Stimulated activated memory B cell treated with anti-CD40 and anti-IgM and Interleukin-4, amounts not matched to agents 10 μg/mL and 1 μg/mL and 100 μg/mL, for 72 hours (primary cell): ENCODE data around the gene ZNF618.

ENCODE experiments used
- ATAC-seq: fragments of 150-1000 bp; cut with Tn5 transposase; 2 replicates; pipeline ENCODE4 v1.10.0; 2021
- H3K27ac Mint-ChIP-seq: one replicate; pipeline ENCODE4 v1.8.0; 2022; ENCODE audit warnings: mild to moderate bottlenecking, mixed read lengths
- H3K27me3 Mint-ChIP-seq: one replicate; pipeline ENCODE4 v1.8.0; 2022; ENCODE audit warnings: mixed read lengths
- H3K36me3 Mint-ChIP-seq: one replicate; pipeline ENCODE4 v1.8.0; 2022; ENCODE audit warnings: mixed read lengths
- H3K4me1 Mint-ChIP-seq: one replicate; pipeline ENCODE4 v1.8.0; 2022; ENCODE audit warnings: mixed read lengths
- H3K4me3 Mint-ChIP-seq: one replicate; pipeline ENCODE4 v1.8.0; 2022; ENCODE audit warnings: mild to moderate bottlenecking, moderate library complexity, mixed read lengths
- H3K9me3 Mint-ChIP-seq: one replicate; pipeline ENCODE4 v1.8.0; 2022; ENCODE audit warnings: mixed read lengths

ZNF618 gene

GRCh38 chr9:113876151-113876992, at the start of gene ZNF618:
ZNF618 (plus strand) TSS chr9:113876309; CDS start chr9:113876381, 72 bp downstream.
- Mint-ChIP-seq H3K4me3 (peak within 1 kb of the TSS; percentile 87), H3K9me3 (no peaks in the 10 kb centered on the region), H3K27ac (peak within 1 kb of the TSS; percentile 76), H3K27me3 (peaks cover 12% of the 10 kb centered on the region), H3K4me1 (peaks cover 9% of the 10 kb centered on the region), H3K36me3 (no peaks in the 10 kb centered on the region)
- peak; percentile 73 for ATAC-seq

DNA sequence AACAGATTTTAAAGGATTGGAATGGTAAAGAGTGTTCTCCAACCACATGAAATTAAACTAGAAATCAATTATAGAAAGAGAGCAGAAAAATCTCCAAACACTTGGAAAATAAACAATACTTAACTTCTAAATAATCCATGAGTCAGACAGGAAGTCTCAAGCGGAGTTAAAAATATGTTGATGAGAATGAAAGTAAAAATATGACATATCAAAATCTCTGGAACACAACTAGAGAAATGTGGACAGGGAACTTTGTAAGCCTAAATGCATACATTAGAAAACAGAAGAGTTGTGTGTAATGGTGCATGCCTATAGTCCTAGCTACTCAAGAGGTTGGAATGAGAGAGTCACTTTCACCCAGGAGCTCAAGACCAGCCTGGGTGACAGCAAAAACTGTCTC, 47.9 kb upstream of the ZNF618 start:
- H3K4me3 Mint-ChIP-seq, result no peak overlapping the region
- H3K27ac Mint-ChIP-seq, result no peak overlapping the region
- H3K27me3 Mint-ChIP-seq, result peaks cover 17% of the 10 kb centered on the region
- ATAC-seq, result no peak
- peaks cover 8% of the 10 kb centered on the region for H3K4me1 Mint-ChIP-seq
- H3K36me3 Mint-ChIP-seq, result peaks cover 5% of the 10 kb centered on the region
- H3K9me3 Mint-ChIP-seq, result peaks cover 18% of the 10 kb centered on the region

- no peak for ATAC-seq
- no peak overlapping the region for H3K27ac Mint-ChIP-seq
- H3K9me3 Mint-ChIP-seq, result peaks cover 2% of the 10 kb centered on the region
- no peak overlapping the region for H3K4me3 Mint-ChIP-seq
- H3K27me3 Mint-ChIP-seq, result no peaks in the 10 kb centered on the region
- no peaks in the 10 kb centered on the region for H3K4me1 Mint-ChIP-seq
- H3K36me3 Mint-ChIP-seq, result no peaks in the 10 kb centered on the region
Measured at GRCh38 chr9:113837334-113837733, 38.8 kb upstream of the ZNF618 start.

DNA sequence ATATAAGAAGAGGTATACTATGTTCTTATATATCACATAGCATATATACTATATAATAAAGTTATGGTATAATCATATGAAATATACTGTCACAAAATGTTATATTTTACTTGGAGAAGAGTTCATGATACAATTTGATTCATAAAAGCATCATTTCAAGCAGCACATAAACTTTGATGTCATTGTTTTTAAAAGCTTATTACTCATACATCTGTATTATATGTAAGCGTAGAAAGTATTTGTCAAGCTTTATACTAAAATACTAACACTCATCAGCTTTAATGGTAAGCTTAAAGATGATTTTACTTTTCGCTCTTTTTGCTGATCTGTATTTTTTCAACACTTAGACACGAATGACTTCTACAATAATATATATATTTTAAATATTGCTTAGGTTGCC, 34.0 kb upstream of the ZNF618 start:
- no peak for ATAC-seq
- Mint-ChIP-seq H3K27ac (no peak overlapping the region), H3K4me3 (no peak overlapping the region)

GRCh38 chr9:113844466-113844865, 31.6 kb upstream of the ZNF618 start:
- no peak for ATAC-seq
- Mint-ChIP-seq H3K36me3 (no peaks in the 10 kb centered on the region), H3K27me3 (no peaks in the 10 kb centered on the region), H3K9me3 (peaks cover 13% of the 10 kb centered on the region), H3K4me1 (no peaks in the 10 kb centered on the region), H3K27ac (no peak overlapping the region), H3K4me3 (no peak overlapping the region)

More for the DNA sequence above, 34.0 kb upstream of the ZNF618 start:
- peaks cover 13% of the 10 kb centered on the region for H3K9me3 Mint-ChIP-seq
- no peaks in the 10 kb centered on the region for H3K36me3 Mint-ChIP-seq
- H3K4me1 Mint-ChIP-seq, result no peaks in the 10 kb centered on the region
- H3K27me3 Mint-ChIP-seq, result no peaks in the 10 kb centered on the region

DNA sequence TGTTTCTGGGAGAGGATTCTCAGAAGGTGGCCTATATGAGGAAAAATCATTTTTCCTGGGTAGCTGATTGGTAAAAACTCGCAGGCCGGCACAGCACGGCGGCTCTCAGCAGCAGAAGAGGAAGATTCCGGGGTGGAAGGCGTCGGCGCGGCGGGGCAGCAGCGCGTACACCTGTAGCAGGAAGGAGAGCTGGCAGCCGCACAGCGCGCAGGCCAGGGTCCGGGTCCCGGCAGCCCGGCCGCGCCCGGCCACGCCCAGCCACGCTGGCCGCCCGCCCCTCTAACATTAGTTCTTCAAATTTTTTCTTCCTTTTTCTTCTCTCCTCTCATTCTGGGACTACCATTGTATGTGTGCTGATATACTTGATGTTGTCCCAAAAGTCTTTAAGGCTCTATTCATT, 24.8 kb upstream of the ZNF618 start:
- no peaks in the 10 kb centered on the region for H3K4me1 Mint-ChIP-seq

GRCh38 chr9:113851873-113852272, 24.2 kb upstream of the ZNF618 start:
- H3K27me3 Mint-ChIP-seq, result peaks cover 18% of the 10 kb centered on the region
- H3K27ac Mint-ChIP-seq, result no peak overlapping the region
- ATAC-seq, result no peak
- H3K4me1 Mint-ChIP-seq, result no peaks in the 10 kb centered on the region
- peaks cover 9% of the 10 kb centered on the region for H3K9me3 Mint-ChIP-seq
- no peak overlapping the region for H3K4me3 Mint-ChIP-seq
- H3K36me3 Mint-ChIP-seq, result peaks cover 6% of the 10 kb centered on the region

More for the DNA sequence above, 24.8 kb upstream of the ZNF618 start:
- H3K9me3 Mint-ChIP-seq, result peaks cover 12% of the 10 kb centered on the region
- H3K4me3 Mint-ChIP-seq, result no peak overlapping the region
- ATAC-seq, result no peak
- no peak overlapping the region for H3K27ac Mint-ChIP-seq
- peaks cover 18% of the 10 kb centered on the region for H3K27me3 Mint-ChIP-seq
- peaks cover 6% of the 10 kb centered on the region for H3K36me3 Mint-ChIP-seq

DNA sequence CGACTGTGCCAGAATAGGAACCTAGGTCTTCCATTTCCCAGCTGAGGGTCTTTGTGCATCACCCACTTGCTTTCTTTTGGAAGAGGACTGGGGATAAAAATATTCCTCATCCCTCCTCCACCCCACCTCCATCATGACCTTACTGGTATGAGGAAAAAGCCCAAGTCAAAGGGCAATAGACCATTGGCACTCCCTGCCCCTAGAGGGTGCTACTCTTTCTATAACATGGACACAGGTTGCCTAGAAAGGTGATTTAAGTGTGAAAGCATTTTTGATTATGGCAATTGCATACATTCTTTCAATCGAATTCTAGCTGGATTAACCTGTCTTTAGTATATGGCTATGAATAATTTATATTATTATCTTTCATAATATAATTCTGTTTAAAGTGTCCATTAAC, 22.8 kb upstream of the ZNF618 start:
- no peak for ATAC-seq
- Mint-ChIP-seq H3K4me3 (no peak overlapping the region), H3K9me3 (peaks cover 6% of the 10 kb centered on the region)

DNA sequence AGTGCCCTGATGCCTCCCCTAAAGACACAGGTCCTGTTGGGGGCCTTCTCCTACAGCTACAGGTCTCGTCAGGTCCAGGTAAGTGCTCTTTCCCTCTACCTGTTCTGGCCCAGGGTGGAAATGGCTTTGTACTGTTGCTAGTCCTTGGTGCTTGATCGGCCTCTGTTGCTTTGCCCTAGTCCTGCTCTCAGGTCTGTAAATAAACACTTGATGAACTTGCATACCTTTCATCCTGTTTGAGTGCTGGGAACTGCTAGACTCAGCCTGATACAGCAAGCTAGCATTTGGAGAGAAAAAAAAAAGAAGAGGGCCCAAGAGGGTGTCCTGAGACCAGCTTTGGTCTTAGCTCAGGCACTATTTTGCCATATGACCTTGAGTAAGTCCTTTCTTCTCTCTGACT, 21.8 kb upstream of the ZNF618 start:
- Mint-ChIP-seq H3K4me3 (no peak overlapping the region), H3K27ac (no peak overlapping the region), H3K36me3 (peaks cover 6% of the 10 kb centered on the region), H3K9me3 (peaks cover 6% of the 10 kb centered on the region), H3K4me1 (no peaks in the 10 kb centered on the region), H3K27me3 (peaks cover 18% of the 10 kb centered on the region)
- no peak for ATAC-seq

More for the DNA sequence above, 22.8 kb upstream of the ZNF618 start:
- Mint-ChIP-seq H3K4me1 (no peaks in the 10 kb centered on the region), H3K27ac (no peak overlapping the region), H3K27me3 (peaks cover 18% of the 10 kb centered on the region), H3K36me3 (peaks cover 6% of the 10 kb centered on the region)

DNA sequence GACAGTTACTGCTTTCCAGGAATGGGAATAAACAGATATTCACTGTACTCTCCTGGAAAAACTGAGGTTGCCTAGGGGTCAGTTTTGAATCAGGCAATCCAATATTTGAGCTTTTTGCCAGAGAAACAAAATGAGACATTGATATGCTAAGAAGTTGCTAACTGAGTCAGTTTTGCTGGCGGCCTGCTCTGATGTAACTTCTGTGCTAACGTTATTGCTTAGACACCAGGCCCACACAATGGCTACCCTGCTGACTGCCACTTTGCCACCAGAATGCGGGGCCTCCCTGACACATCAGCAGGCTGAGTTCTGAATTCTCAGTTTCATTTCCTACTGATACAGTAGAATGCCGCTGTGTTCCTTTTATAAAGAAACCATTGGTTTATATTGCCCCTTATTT, 18.2 kb upstream of the ZNF618 start:
- Mint-ChIP-seq H3K9me3 (no peaks in the 10 kb centered on the region), H3K36me3 (no peaks in the 10 kb centered on the region), H3K27me3 (peaks cover 20% of the 10 kb centered on the region), H3K27ac (no peak overlapping the region), H3K4me3 (no peak overlapping the region), H3K4me1 (no peaks in the 10 kb centered on the region)
- ATAC-seq, result peak; percentile 72

- Mint-ChIP-seq H3K4me1 (no peaks in the 10 kb centered on the region), H3K27me3 (peaks cover 20% of the 10 kb centered on the region), H3K4me3 (no peak overlapping the region), H3K36me3 (no peaks in the 10 kb centered on the region), H3K27ac (no peak overlapping the region), H3K9me3 (no peaks in the 10 kb centered on the region)
- ATAC-seq, result peak; percentile 53
Measured at GRCh38 chr9:113858282-113858681, 17.8 kb upstream of the ZNF618 start.

DNA sequence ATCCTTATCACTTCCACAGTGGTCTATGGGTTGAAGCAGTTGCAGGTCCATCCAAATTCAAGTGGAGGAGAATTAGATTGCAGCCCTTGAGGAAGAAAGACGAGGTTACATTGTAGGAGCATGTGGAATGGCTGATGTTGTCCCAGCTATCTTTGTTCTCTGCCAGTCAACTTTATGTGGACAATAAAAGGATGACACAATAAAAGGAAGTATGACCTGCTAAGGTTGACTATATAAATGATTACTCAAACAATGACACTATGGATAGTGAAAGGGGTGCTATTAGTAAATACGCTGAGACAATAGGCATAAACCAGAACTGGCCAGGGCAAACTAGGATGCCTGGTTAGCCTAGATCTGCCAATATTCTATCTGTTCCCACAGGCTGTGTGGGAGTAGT, 12.8 kb upstream of the ZNF618 start:
- Mint-ChIP-seq H3K27ac (no peak overlapping the region), H3K4me3 (no peak overlapping the region), H3K36me3 (no peaks in the 10 kb centered on the region), H3K27me3 (peaks cover 20% of the 10 kb centered on the region), H3K4me1 (no peaks in the 10 kb centered on the region), H3K9me3 (no peaks in the 10 kb centered on the region)
- ATAC-seq, result no peak

DNA sequence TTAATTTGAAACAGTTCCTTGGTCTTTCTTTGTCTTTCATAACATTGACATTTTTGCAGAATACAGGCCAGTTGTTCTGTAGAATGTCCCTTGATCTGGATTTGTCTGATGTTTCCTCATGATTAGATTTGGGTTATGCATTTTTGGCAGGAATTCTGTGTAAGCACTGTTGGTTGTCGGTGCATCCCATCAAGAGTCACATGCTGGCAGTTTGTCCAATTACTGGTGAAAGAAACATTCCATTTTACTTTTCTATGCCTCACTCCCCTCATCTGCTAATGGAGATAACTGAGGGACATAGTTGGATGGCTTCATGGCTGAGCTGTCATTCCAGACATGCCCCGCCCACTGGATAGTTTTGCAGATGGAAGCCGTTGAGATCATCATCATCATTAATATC, 7.6 kb upstream of the ZNF618 start:
- Mint-ChIP-seq H3K36me3 (no peaks in the 10 kb centered on the region), H3K4me3 (no peak overlapping the region), H3K9me3 (no peaks in the 10 kb centered on the region), H3K27me3 (no peaks in the 10 kb centered on the region), H3K27ac (no peak overlapping the region), H3K4me1 (no peaks in the 10 kb centered on the region)
- ATAC-seq, result no peak

DNA sequence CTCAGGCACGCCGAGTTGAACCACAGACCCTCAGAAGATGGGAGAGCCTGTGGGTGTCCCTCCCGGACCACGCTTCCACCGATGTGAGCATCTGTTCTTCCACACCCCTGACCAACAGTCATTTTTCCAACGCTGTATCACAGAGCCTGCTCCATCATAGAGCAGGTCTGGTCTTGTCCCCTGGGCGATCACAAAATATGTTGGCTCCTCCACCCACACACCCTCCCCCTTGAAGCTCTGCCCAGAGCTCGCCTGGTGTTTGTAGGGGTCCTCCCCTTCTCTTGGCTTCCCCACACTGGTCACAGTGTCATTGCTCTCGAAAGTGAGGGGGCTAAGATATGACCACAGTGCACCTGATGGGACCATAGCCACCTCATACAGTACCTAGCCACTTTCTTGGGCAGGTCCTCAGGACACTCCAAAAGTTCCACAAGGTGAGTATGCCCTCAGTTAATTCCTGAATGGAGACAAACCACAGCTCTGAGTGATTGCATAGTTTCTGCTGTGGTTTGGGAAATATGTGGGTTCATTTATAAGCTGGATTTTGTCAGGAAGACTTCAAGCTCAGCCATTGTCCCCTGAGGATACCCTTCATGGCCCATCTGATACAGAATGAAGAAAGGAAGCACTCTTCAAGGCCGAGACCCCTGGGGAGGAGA, 3.5 kb upstream of the ZNF618 start:
- no peaks in the 10 kb centered on the region for H3K9me3 Mint-ChIP-seq
- ATAC-seq, result no peak
- H3K4me1 Mint-ChIP-seq, result peaks cover 9% of the 10 kb centered on the region
- H3K36me3 Mint-ChIP-seq, result no peaks in the 10 kb centered on the region
- no peak overlapping the region for H3K27ac Mint-ChIP-seq
- no peak overlapping the region for H3K4me3 Mint-ChIP-seq
- peaks cover 12% of the 10 kb centered on the region for H3K27me3 Mint-ChIP-seq

DNA sequence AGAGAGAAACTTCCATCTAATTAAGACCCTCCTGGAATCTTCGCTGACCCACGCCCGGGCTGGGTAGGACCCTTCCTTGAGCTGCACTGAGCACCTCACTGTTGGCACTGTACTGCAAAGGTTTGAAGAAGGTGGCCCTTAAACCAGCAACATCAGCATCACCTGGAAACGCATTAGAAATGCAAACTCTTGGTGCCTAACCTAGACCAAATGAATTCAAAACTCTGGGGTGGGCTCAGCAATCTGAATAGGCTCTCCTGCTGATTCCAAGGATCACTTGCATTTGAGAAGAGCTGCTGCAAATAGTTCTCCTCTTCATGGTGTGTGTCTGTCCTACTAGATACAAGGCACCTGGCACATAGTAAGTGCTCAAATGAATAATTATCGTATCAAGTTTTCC, 2.7 kb upstream of the ZNF618 start:
- no peak for ATAC-seq
- no peaks in the 10 kb centered on the region for H3K9me3 Mint-ChIP-seq
- H3K27me3 Mint-ChIP-seq, result peaks cover 12% of the 10 kb centered on the region
- peaks cover 9% of the 10 kb centered on the region for H3K4me1 Mint-ChIP-seq
- no peaks in the 10 kb centered on the region for H3K36me3 Mint-ChIP-seq
- no peak overlapping the region for H3K4me3 Mint-ChIP-seq
- H3K27ac Mint-ChIP-seq, result no peak overlapping the region

GRCh38 chr9:113873926-113874325, 2.2 kb upstream of the ZNF618 start:
- H3K9me3 Mint-ChIP-seq, result no peaks in the 10 kb centered on the region
- ATAC-seq, result no peak
- no peak overlapping the region for H3K4me3 Mint-ChIP-seq
- H3K4me1 Mint-ChIP-seq, result peaks cover 9% of the 10 kb centered on the region
- no peaks in the 10 kb centered on the region for H3K36me3 Mint-ChIP-seq
- no peak overlapping the region for H3K27ac Mint-ChIP-seq
- H3K27me3 Mint-ChIP-seq, result peaks cover 12% of the 10 kb centered on the region
